Cardiac ventricle fibroblast (primary cell): ENCODE data around the gene PAX5. TPM values are rescaled to one million over a fixed set of nuclear protein-coding genes. Genes with fewer than 3 reads are reported as not detected.

Experiments used
- total RNA-seq: library from RNA; depleted of rRNA; stranded (reverse); fragments of >200 nt; gene quantifications from 2 replicates; pipeline ENCODE4 v1.2.3, GENCODE V29; 2015

PAX5 gene
- total RNA-seq: not detected in 2 replicates

GRCh38 chr9:37033682-37034304, at the start of gene PAX5:
TSS of gene PAX5 (minus strand) at chr9:37034268. CDS start at chr9:37034031, 237 bp downstream.

Other genes with a start within 250 kb of the PAX5 start
- gene ZCCHC7, start 86.3 kb upstream of the PAX5 start, total RNA-seq: 18.5 and 21.5 TPM in 2 replicates